Measurements from ENCODE around the gene HSD17B12.

The HSD17B12 gene

GRCh38 chr11:43680521-43681400 lies at the start of gene HSD17B12:
TSS of gene HSD17B12 (plus strand) at chr11:43680738. CDS start at chr11:43680828, 90 bp downstream.
- TF ChIP-seq ZNF70 (CRISPR knock-in tag; IDR thresholded peaks at IDR 0.05) (peak; percentile 95), PPARA (CRISPR knock-in tag; IDR thresholded peaks at IDR 0.05; ENCODE audit: borderline replicate concordance) (no peak)

GRCh38 chr11:43631732-43632131 lies 48.8 kb upstream of the HSD17B12 start:
- no peak for ATAC-seq
- TF ChIP-seq, protein P1, sequence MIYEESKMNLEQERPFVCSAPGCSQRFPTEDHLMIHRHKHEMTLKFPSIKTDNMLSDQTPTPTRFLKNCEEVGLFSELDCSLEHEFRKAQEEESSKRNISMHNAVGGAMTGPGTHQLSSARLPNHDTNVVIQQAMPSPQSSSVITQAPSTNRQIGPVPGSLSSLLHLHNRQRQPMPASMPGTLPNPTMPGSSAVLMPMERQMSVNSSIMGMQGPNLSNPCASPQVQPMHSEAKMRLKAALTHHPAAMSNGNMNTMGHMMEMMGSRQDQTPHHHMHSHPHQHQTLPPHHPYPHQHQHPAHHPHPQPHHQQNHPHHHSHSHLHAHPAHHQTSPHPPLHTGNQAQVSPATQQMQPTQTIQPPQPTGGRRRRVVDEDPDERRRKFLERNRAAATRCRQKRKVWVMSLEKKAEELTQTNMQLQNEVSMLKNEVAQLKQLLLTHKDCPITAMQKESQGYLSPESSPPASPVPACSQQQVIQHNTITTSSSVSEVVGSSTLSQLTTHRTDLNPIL (CRISPR knock-in tag; IDR thresholded peaks at IDR 0.05; ENCODE audit: low read depth) = no peak
- no peak for TF ChIP-seq PATZ1 (CRISPR knock-in tag; IDR thresholded peaks at IDR 0.05; ENCODE audit: borderline replicate concordance)
- TF ChIP-seq GLIS3 (CRISPR knock-in tag; IDR thresholded peaks at IDR 0.05) = no peak
- TF ChIP-seq ZNF565 (CRISPR knock-in tag; conservative IDR thresholded peaks at IDR 0.05; ENCODE audit: low read depth) = no peak
- no peak for TF ChIP-seq OSR1 (CRISPR knock-in tag; IDR thresholded peaks at IDR 0.05)
- TF ChIP-seq BACH2 (CRISPR knock-in tag; IDR thresholded peaks at IDR 0.05; ENCODE audit: borderline replicate concordance) = no peak
- no peak for TF ChIP-seq ZFP30 (CRISPR knock-in tag; IDR thresholded peaks at IDR 0.05)
- TF ChIP-seq TOX (CRISPR knock-in tag; IDR thresholded peaks at IDR 0.05; ENCODE audit: borderline replicate concordance) = no peak
- TF ChIP-seq ZNF70 (CRISPR knock-in tag; IDR thresholded peaks at IDR 0.05) = no peak
- no peak for TF ChIP-seq ARNTL (CRISPR knock-in tag; IDR thresholded peaks at IDR 0.05; ENCODE audit: borderline replicate concordance, low read depth)
- no peak for TF ChIP-seq RARB (CRISPR knock-in tag; IDR thresholded peaks at IDR 0.05)
- TF ChIP-seq SNAI2 (CRISPR knock-in tag; IDR thresholded peaks at IDR 0.05) = no peak
- TF ChIP-seq, protein P2, sequence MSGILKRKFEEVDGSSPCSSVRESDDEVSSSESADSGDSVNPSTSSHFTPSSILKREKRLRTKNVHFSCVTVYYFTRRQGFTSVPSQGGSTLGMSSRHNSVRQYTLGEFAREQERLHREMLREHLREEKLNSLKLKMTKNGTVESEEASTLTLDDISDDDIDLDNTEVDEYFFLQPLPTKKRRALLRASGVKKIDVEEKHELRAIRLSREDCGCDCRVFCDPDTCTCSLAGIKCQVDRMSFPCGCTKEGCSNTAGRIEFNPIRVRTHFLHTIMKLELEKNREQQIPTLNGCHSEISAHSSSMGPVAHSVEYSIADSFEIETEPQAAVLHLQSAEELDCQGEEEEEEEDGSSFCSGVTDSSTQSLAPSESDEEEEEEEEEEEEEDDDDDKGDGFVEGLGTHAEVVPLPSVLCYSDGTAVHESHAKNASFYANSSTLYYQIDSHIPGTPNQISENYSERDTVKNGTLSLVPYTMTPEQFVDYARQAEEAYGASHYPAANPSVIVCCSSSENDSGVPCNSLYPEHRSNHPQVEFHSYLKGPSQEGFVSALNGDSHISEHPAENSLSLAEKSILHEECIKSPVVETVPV (CRISPR knock-in tag; IDR thresholded peaks at IDR 0.05) = no peak
- TF ChIP-seq TSHZ2 (CRISPR knock-in tag; IDR thresholded peaks at IDR 0.05) = no peak
- TF ChIP-seq ZFP3 (CRISPR knock-in tag; IDR thresholded peaks at IDR 0.05) = no peak
- no peak for TF ChIP-seq ESRRG (CRISPR knock-in tag; IDR thresholded peaks at IDR 0.05)

More at GRCh38 chr11:43680521-43681400, at the start of gene HSD17B12:
- ATAC-seq = peak; percentile 98

- ATAC-seq = no peak
- TF ChIP-seq PATZ1 (CRISPR knock-in tag; IDR thresholded peaks at IDR 0.05; ENCODE audit: borderline replicate concordance) = no peak
- TF ChIP-seq TCF4 (CRISPR knock-in tag; IDR thresholded peaks at IDR 0.05; ENCODE audit: borderline replicate concordance) = no peak
- TF ChIP-seq TSHZ2 (CRISPR knock-in tag; IDR thresholded peaks at IDR 0.05) = no peak
- no peak for TF ChIP-seq GLIS3 (CRISPR knock-in tag; IDR thresholded peaks at IDR 0.05)
- no peak for TF ChIP-seq TOX (CRISPR knock-in tag; IDR thresholded peaks at IDR 0.05; ENCODE audit: borderline replicate concordance)
- TF ChIP-seq ESRRG (CRISPR knock-in tag; IDR thresholded peaks at IDR 0.05) = no peak
- no peak for TF ChIP-seq SNAI2 (CRISPR knock-in tag; IDR thresholded peaks at IDR 0.05)
- TF ChIP-seq ZFP3 (CRISPR knock-in tag; IDR thresholded peaks at IDR 0.05) = no peak
- no peak for TF ChIP-seq ZC3H10 (CRISPR knock-in tag; IDR thresholded peaks at IDR 0.05)
- TF ChIP-seq BACH2 (CRISPR knock-in tag; IDR thresholded peaks at IDR 0.05; ENCODE audit: borderline replicate concordance) = no peak
- TF ChIP-seq ZFP30 (CRISPR knock-in tag; IDR thresholded peaks at IDR 0.05) = no peak
- TF ChIP-seq, protein P2 (CRISPR knock-in tag; IDR thresholded peaks at IDR 0.05) = no peak
- TF ChIP-seq ZNF565 (CRISPR knock-in tag; conservative IDR thresholded peaks at IDR 0.05; ENCODE audit: low read depth) = no peak
- no peak for TF ChIP-seq ZNF8 (CRISPR knock-in tag; IDR thresholded peaks at IDR 0.05)
- TF ChIP-seq ZNF70 (CRISPR knock-in tag; IDR thresholded peaks at IDR 0.05) = no peak
- TF ChIP-seq ARNTL (CRISPR knock-in tag; IDR thresholded peaks at IDR 0.05; ENCODE audit: borderline replicate concordance, low read depth) = no peak
- no peak for TF ChIP-seq CSDC2 (CRISPR knock-in tag; IDR thresholded peaks at IDR 0.05)
Measured at GRCh38 chr11:43632181-43632580, 48.4 kb upstream of the HSD17B12 start.
